Measurements from ENCODE around the gene DNMT3A.

DNA sequence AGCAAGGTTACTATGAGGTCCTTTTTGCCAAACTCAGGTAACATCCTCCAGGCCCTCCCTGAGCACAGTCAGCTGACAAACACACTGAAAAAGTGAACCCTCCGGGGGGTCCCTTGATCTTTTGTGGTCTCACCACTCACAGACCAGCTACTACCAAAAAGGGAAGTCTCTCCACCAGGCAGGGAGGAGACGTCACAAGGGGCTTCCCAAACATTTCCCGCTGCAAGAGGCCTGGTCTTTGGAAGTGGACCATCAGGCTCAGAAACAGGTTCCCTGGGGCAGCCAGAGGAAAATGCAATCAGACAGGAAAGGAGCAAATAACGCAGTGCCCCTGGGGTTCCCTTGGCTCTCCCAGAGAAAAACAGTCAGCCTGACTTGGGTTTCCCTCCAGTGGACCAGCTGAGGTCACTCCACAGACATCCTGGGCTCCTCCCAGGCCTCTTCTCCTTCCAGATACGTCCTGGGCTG lies 134.6 kb downstream of the DNMT3A start:
- TF ChIP-seq, protein P1, sequence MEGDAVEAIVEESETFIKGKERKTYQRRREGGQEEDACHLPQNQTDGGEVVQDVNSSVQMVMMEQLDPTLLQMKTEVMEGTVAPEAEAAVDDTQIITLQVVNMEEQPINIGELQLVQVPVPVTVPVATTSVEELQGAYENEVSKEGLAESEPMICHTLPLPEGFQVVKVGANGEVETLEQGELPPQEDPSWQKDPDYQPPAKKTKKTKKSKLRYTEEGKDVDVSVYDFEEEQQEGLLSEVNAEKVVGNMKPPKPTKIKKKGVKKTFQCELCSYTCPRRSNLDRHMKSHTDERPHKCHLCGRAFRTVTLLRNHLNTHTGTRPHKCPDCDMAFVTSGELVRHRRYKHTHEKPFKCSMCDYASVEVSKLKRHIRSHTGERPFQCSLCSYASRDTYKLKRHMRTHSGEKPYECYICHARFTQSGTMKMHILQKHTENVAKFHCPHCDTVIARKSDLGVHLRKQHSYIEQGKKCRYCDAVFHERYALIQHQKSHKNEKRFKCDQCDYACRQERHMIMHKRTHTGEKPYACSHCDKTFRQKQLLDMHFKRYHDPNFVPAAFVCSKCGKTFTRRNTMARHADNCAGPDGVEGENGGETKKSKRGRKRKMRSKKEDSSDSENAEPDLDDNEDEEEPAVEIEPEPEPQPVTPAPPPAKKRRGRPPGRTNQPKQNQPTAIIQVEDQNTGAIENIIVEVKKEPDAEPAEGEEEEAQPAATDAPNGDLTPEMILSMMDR (IDR thresholded peaks at IDR 0.05; ENCODE audit: insufficient read depth, low read depth, low read length), result no peak
- no peak for TF ChIP-seq EZH2 (IDR thresholded peaks at IDR 0.05; ENCODE audit: insufficient read depth, low read length)
